HG03108 (cell line): ENCODE data around the gene HINT1.
A peak's percentile ranks its signal among the peaks of the same experiment; 100 is the strongest.
"Not testable (repeated sequence)": the region's sequence is repeated elsewhere in the genome, so short reads cannot be mapped to it uniquely, and the experiment has no call there.

Experiments
- ATAC-seq: cut with Tn5 transposase; IDR thresholded peaks from one replicate; pipeline ENCODE4 v1.9.1; 2021; ENCODE audit warnings: moderate library complexity; ENCODE audit not compliant: unreplicated experiment

Gene HINT1

DNA sequence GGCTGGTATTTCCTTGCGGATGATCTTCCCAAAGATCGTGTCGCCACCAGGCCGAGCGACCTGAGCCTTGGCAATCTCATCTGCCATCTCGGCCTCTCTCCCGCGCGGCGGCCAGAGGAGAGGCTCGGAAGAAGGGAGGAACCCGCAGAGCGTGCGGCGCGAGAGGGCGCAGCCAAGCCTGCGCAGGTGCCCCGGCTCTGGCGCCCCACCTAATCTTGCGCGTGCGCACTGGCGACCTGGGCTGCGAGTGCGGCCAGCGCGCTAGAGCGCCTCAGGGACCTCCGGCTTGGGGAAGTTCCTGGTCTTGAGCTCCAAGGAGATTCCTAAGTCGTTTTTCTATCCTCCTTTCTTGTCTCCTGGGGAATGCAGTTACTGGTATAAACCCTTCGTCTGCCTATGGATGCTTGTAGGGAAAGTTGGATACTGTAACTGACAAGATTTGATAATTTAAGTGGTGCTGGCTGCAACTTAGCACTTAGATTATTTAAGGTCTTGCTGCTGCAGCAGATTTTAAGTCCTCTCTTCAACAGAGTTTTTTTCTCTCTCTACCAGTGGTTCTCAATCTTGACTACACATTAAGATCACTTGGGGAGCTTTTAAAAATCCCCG lies at the start of gene HINT1:
HINT1 (minus strand) TSS at position 138 of the 609 bp plus-strand sequence; CDS start at position 87, 51 bp downstream.
- peak; percentile 84 for ATAC-seq

- ATAC-seq: no peak
Observed at GRCh38 chr5:131214609-131215227, 49.7 kb upstream of the HINT1 start.

DNA sequence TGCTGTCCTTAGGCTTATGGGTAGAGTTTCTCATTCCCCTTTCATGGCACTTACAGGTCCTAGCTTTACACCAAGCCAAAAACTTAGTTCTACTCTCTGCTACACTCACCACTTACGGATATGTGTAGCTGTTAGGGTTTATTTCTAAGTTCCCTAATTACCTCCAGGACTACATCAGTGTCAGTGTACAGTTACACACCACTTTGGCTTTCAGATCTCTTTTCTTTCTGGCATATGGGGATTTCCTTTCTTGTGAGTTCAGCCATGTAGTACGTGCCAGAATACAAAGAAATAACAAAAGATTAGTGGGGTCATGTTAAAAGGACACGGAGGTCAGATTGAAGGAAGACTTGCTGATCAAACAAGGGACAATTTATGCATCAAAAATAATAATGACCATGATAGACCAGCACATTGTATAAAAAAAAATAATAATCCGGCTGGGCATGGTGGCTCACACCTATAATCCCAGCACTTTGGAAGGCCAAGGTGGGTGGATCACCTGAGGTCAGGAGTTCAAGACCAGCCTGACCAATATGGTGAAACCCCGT lies 47.5 kb upstream of the HINT1 start:
- no peak for ATAC-seq

DNA sequence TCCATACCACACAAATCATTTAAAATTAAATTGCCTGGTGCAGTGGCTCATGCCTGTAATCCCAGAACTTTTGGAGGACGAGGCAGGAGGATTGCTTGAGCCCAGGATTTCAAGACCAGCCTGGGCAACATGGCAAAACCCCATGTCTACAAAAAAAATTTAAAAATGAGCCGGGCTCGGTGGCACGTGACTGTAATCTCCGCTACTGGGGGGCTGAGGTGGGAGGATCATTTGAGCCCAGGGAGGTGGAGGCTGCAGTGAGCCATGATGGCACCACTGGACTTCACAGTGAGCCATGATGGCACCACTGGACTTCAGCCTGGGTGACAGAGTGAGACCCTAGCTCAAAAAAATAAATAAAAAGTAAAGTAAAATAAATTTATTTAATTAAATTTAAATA lies 46.6 kb upstream of the HINT1 start:
- no peak for ATAC-seq

DNA sequence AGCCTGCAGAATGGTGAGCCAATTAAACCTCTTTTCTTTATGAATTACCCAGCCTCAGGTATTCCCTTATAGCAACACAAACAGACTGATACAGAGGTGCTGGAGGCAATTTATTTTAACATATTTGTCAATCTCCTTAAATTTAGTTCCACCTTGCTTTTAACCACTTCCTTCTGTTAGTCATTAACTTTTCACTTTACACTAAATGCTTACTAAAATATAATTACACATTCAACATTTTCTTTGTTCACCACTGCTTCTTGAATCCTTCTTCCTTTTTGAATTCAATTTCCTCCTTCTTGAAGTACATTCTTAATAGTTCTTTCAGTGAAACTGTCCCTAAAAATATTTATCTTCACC lies 45.1 kb upstream of the HINT1 start:
- peak; percentile 1 for ATAC-seq

DNA sequence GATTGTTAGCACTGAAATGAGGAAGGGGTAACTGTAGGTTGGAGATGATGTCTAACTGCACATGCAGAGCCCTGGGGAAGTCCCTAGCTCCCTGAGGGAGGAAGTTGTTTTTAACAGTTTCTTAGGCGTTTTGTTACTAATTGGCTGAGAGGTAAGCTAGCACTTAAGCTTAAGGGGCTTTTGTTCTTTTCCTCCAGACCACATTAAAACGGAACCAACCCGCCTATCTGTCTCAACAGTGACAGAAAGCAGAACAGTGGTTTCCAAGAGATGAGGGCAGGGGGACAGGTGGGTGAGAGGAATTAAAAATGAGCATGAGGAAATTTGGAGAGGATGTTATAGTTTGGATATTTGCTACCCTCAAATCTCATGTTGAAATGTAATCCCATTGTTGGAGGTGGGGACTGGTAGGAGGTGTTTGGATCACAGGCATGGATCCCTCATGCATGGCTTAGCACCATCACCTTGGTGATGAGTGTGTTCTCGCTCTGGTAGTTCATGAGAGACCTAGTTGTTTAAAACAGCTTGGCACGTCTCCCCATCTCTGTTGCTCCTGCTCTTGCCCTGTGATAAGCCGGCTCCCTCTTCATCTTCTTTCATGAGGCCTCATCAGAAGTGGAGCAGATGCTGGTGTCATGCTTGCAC lies 44.6 kb upstream of the HINT1 start:
- ATAC-seq: peak; percentile 90

GRCh38 chr5:131209175-131209505 lies 44.1 kb upstream of the HINT1 start:
- no peak for ATAC-seq

- ATAC-seq: no peak
Observed at GRCh38 chr5:131206772-131207171, 41.7 kb upstream of the HINT1 start.

DNA sequence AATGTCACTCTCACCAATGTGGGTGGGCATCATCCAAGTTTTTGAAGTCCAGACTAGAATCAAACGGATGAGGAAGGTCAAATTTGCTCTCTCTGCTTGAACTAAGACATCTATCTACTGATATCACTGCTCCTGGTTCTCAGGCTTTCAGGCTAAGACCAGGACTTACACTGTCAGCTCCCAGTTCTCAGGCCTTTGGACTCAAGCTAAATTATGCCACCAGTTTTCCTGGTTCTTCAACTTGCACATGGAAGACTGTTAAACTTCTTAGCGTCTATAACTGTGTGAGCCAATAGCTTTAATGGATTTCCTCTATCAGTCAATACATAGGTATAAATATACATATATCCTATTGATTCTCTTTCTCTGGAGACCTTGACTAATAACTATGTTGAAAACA lies 41.0 kb upstream of the HINT1 start:
- no peak for ATAC-seq

- no peak for ATAC-seq
Observed at GRCh38 chr5:131204964-131205363, 39.9 kb upstream of the HINT1 start.

DNA sequence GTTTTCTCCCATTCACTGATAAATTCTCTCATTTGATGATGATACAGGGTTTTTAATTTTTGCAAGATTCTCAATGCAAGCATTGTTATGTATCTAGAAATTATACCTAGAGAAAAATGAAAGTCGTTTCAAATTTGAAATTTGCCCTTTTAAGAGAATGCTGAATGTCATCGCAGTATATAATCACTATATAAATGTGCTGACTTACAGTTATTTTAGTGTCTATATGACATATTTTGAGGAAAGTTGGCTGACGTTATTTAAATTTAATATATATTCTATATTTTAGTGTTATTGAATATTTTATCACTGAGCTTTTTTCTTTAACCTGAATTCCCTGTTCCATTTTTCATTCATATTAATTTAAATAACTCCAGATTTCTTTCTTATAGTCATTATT lies 35.5 kb upstream of the HINT1 start:
- ATAC-seq: no peak

DNA sequence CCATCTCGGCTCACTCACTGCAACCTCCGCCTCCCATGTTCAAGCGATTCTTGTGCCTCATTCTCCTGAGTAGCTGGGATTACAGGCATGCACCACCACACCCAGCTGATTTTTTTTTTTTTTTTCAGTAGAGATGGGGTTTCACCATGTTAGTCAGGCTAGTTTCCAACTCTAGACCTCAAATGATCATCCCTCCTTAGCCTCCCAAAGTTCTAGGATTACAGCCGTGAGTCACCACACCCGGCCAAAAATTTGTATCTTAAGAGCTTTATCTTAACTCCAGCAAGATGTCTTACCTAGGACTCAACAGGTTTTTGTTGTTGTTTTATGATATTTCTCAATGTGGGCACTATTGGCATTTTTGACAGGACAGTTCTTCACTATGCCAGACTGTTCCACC lies 33.6 kb upstream of the HINT1 start:
- no peak for ATAC-seq

GRCh38 chr5:131196331-131196730 lies 31.3 kb upstream of the HINT1 start:
- ATAC-seq: no peak

DNA sequence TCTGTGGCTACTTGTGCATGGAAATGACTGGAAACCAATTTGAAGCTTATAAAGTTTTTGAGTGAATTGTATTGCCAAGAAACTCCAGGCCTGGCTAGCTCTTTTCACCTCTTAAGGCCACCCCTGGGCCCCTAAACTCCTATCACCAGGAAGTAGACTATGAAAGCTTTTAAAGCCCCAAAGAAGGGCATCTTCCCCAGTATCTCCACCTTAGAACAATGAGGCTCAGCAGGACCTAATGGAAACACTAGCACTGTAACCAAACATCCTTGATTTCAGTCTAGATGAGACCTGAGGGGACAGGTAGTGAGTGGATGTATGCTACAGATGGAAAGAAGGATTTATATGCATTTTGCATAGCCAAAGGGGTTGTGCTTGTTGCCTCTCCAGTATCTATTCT lies 30.6 kb upstream of the HINT1 start:
- no peak for ATAC-seq

DNA sequence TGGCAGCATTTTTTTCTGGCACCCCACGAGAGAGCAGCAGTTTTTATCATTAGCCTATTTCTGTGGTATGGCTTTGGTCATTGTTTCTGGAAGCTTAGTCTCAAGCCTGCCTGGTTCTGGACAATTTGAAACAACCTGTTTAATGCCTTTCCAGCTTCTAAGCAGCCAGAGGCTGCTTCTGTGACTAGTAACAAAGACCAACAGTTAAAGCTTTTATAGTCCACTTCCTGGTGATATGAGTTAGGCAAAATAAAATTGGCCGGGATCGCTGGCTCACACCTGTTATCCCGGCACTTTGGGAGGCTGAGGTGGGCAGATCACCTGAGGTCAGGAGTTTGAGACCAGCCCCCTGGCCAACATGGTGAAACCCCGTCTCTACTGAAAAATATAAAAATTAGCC lies 29.7 kb upstream of the HINT1 start:
- ATAC-seq: no peak

DNA sequence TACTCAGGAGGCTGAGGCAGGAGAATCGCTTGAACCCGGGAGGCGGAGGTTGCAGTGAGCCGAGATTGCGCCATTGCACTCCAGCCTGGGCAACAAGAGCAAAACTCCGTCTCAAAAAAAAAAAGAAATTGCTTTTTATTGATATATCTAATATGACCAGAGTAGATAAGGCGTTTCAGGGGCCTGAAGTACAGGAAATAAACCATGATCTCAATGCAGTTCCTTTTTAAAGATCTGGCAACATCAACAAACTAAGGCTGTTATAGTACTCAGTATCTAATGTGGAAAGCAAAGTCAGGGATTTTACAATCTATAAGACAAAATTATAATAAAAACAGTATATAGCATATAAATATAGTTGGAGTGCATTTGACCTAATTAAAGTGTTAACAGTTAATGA lies 28.8 kb upstream of the HINT1 start:
- not testable (repeated sequence) for ATAC-seq

- no peak for ATAC-seq
Observed at GRCh38 chr5:131193106-131193505, 28.1 kb upstream of the HINT1 start.

- no peak for ATAC-seq
Observed at GRCh38 chr5:131186561-131187256, 21.7 kb upstream of the HINT1 start.

DNA sequence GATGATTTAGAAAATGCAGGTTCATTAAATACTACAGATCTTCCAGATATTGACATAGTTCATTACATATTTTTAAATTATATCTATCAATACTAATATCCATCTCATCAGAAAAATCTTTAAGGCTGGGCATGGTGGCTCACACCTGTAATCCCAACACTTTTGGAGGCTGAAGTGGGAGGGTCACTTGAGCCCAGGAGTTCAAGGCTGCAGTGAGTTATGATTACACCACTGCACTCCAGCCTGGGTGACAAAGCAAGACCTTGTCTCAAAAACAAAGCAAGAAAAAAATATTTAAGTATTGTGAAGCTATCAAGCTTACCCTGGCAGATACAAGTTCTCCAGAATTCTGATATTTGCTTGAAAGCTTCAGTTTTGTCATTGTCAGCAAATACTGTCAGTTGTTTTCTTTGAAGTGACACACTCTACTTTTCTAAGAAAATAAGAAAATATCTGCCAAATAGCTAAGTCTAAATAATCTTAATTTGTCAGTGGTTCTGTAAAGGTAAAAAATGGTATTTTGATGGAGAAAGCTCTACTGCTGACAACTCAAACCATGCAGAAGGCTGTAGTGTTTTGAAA lies 20.6 kb upstream of the HINT1 start:
- no peak for ATAC-seq

DNA sequence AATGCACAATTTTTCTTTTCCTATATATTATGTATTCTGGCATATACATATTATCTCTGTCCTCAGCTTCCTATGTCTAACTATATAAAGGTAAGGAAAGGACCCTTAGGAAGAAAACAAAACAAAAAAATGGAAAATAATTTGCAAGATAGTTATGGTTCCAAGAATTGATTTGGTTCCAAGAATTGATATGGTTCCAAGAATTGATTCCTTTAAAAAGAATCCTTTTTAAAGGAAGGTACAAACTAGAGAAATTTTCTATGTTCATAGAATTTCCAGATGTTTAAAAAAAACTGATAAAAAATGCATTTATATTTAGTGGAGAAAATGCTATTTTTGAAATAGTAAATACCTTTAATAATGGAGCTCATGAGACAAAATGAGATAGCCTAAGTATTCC lies 17.8 kb upstream of the HINT1 start:
- ATAC-seq: no peak

DNA sequence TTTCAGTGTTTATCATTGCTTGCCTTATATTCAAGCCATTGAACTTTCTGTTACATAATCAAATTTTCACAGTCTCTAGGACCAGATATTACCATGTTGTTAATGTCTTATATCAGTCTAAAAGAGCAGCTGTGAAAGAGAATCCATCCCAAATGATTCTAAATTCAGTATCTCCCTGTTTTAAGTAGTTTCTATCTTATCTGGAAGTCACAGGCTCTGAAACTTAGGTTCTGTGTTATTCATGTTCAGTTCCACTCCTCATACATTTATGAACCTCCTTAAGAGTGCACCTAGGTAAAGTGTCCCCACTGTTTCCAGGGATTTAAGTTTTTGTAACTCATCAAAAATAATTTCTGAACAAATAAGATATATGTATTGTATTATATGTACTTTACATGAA lies 15.4 kb upstream of the HINT1 start:
- no peak for ATAC-seq
